ENCODE data around the gene SLC9B2. TPM values are rescaled to one million over a fixed set of nuclear protein-coding genes. Genes with fewer than 3 reads are reported as not detected.

Gene SLC9B2
- total RNA-seq, 2 experiments from 2014 or later: 21.1 to 21.7 TPM

GRCh38 chr4:103075435-103075893 lies 1.1 kb downstream of the SLC9B2 start:
- ATAC-seq (ENCODE audit: poor library complexity): no peak
- TF ChIP-seq CTCF (IDR thresholded peaks at IDR 0.05): no peak
- H3K9me3 Mint-ChIP-seq: no peaks in the 10 kb centered on the region
- Histone ChIP-seq H3K27me3 (ENCODE audit: control insufficient read depth in 1 of 2, insufficient read depth in 2 of 2, low read length in 2 of 2) (no peaks in the 10 kb centered on the region), H3K4me3 (ENCODE audit: low read length) (peak overlapping the region; percentile 81), H3K9me3 (ENCODE audit: control insufficient read depth in 1 of 2, insufficient read depth in 1 of 2, low read length in 2 of 2) (no peaks in the 10 kb centered on the region), H3K36me3 (ENCODE audit: insufficient read depth, low read length) (no peaks in the 10 kb centered on the region), H3K27ac (ENCODE audit: low read depth in 1 of 2, low read length in 2 of 2) (peak overlapping the region in 1 of 2 donors; percentile 88), H3K4me1 (ENCODE audit: insufficient read depth, low read length) (peaks cover 17% of the 10 kb centered on the region)
- H3K27me3 Mint-ChIP-seq: no peaks in the 10 kb centered on the region
- intact Hi-C loops (cut with DNase I, micrococcal nuclease): loop anchor here in 1 of 2 experiments (5.0 kb wide), 1 partner anchor 53 kb away; no protein-coding TSS in a partner anchor
- ChIA-PET POLR2A (interaction anchor here (0.5 to 2.1 kb wide), 7 partner anchors 12 to 575 kb away, joined by 3 to 6 read pairs (median 3); partner anchors contain the start of genes NFKB1 and UBE2D3), CTCF (interaction anchor here (1.2 to 2.6 kb wide), 2 partner anchors 16 to 24 kb away, joined by 4 to 11 read pairs; partner anchors contain the start of gene BDH2)
- no peak for DNase-seq
- H3K36me3 Mint-ChIP-seq (ENCODE audit: low read depth): peaks cover 17% of the 10 kb centered on the region
- H3K4me1 Mint-ChIP-seq (ENCODE audit: low read depth): peaks cover 59% of the 10 kb centered on the region
- H3K4me3 Mint-ChIP-seq: peak overlapping the region; percentile 88
- H3K27ac Mint-ChIP-seq: peak overlapping the region; percentile 94

- Histone ChIP-seq H3K4me1 (ENCODE audit: insufficient read depth, low read length) (peaks cover 17% of the 10 kb centered on the region), H3K36me3 (ENCODE audit: insufficient read depth, low read length) (no peaks in the 10 kb centered on the region), H3K9me3 (ENCODE audit: control insufficient read depth in 1 of 2, insufficient read depth in 1 of 2, low read length in 2 of 2) (no peaks in the 10 kb centered on the region), H3K27me3 (ENCODE audit: control insufficient read depth in 1 of 2, insufficient read depth in 2 of 2, low read length in 2 of 2) (no peaks in the 10 kb centered on the region), H3K27ac (ENCODE audit: low read depth in 1 of 2, low read length in 2 of 2) (no peak overlapping the region), H3K4me3 (ENCODE audit: low read length) (no peak overlapping the region)
- H3K9me3 Mint-ChIP-seq: no peaks in the 10 kb centered on the region
- ATAC-seq (ENCODE audit: poor library complexity) (no peak), DNase-seq (peak in 2 of 14 experiments; percentile 31 to 33)
- peaks cover 17% of the 10 kb centered on the region for H3K36me3 Mint-ChIP-seq (ENCODE audit: low read depth)
- peaks cover 59% of the 10 kb centered on the region for H3K4me1 Mint-ChIP-seq (ENCODE audit: low read depth)
- H3K27me3 Mint-ChIP-seq: no peaks in the 10 kb centered on the region
- H3K4me3 Mint-ChIP-seq: peak overlapping the region; percentile 88
- H3K27ac Mint-ChIP-seq: no peak overlapping the region
- intact Hi-C loops (cut with DNase I, micrococcal nuclease): loop anchor here in 1 of 2 experiments (5.0 kb wide), 1 partner anchor 53 kb away; no protein-coding TSS in a partner anchor
- no peak for TF ChIP-seq CTCF (IDR thresholded peaks at IDR 0.05)
- ChIA-PET CTCF (interaction anchor here (1.2 to 2.6 kb wide), 2 partner anchors 17 to 24 kb away, joined by 4 to 11 read pairs; partner anchors contain the start of gene BDH2), POLR2A (interaction anchor here (0.5 to 2.1 kb wide), 7 partner anchors 13 to 574 kb away, joined by 3 to 6 read pairs (median 3); partner anchors contain the start of genes NFKB1 and UBE2D3)
Measured at GRCh38 chr4:103074744-103075434, 1.7 kb downstream of the SLC9B2 start.

DNA sequence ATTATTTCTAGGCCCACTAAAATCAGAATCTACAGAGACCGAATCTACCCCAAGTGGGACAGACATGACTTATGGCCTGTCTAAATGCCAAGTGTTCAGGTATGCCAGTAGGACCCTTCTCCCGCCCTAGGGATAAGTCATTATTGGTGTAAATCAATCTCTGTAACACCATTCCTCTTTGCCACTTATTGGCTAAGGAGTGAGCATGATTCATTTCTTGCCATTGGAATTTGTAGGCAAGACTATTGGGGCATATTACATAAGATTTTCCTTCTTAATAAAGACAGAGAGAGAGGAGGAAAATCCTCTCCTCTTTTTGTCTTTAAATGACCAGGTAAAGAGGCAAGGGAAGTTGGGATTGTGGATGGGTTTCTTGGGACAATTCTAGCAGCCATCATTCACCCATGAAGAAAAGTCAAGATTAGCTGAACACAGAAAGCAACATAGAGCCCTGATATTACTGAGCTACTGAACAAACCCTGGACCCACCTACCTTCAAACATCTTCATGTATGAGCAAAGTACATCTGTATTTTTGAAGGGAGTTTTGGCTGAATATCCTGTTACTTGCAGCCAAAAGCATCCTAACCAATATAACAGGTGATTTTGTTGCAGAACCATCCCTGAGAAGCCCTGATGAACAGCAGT lies 2.6 kb downstream of the SLC9B2 start:
- no peak for ATAC-seq (ENCODE audit: poor library complexity)
- no peaks in the 10 kb centered on the region for H3K36me3 ChIP-seq (ENCODE audit: insufficient read depth, low read length)
- no peak for DNase-seq
- peak overlapping the region; percentile 54 for H3K4me3 Mint-ChIP-seq
- no peak overlapping the region for H3K27ac ChIP-seq (ENCODE audit: low read depth in 1 of 2, low read length in 2 of 2)
- no peak overlapping the region for H3K27ac Mint-ChIP-seq
- no peak for TF ChIP-seq CTCF (IDR thresholded peaks at IDR 0.05)
- H3K4me1 ChIP-seq (ENCODE audit: insufficient read depth, low read length): peaks cover 17% of the 10 kb centered on the region
- no peak overlapping the region for H3K4me3 ChIP-seq (ENCODE audit: low read length)
- no peaks in the 10 kb centered on the region for H3K27me3 ChIP-seq (ENCODE audit: control insufficient read depth in 1 of 2, insufficient read depth in 2 of 2, low read length in 2 of 2)
- CTCF ChIA-PET: interaction anchor here (2.6 kb wide), 1 partner anchor 25 kb away, joined by 11 read pairs; the partner anchor contains the start of gene BDH2
- peaks cover 56% of the 10 kb centered on the region for H3K4me1 Mint-ChIP-seq (ENCODE audit: low read depth)
- H3K9me3 Mint-ChIP-seq: no peaks in the 10 kb centered on the region
- H3K27me3 Mint-ChIP-seq: no peaks in the 10 kb centered on the region
- POLR2A ChIA-PET: no interaction called here
- H3K36me3 Mint-ChIP-seq (ENCODE audit: low read depth): peaks cover 12% of the 10 kb centered on the region
- intact Hi-C loops (cut with DNase I, micrococcal nuclease): no loop called here
- H3K9me3 ChIP-seq (ENCODE audit: control insufficient read depth in 1 of 2, insufficient read depth in 1 of 2, low read length in 2 of 2): no peaks in the 10 kb centered on the region

Data from CD4-positive, alpha-beta T cell (primary cell).